Brain pericyte (primary cell): Measurements from ENCODE around the gene TBKBP1.
"Not testable (repeated sequence)": the region's sequence is repeated elsewhere in the genome, so short reads cannot be mapped to it uniquely, and the experiment has no call there.

Source experiments
- DNase-seq: peaks from one replicate; pipeline ENCODE4 v3.0.0-alpha.2; 2012; ENCODE audit warnings: low read depth, low spot score

Gene TBKBP1

DNA sequence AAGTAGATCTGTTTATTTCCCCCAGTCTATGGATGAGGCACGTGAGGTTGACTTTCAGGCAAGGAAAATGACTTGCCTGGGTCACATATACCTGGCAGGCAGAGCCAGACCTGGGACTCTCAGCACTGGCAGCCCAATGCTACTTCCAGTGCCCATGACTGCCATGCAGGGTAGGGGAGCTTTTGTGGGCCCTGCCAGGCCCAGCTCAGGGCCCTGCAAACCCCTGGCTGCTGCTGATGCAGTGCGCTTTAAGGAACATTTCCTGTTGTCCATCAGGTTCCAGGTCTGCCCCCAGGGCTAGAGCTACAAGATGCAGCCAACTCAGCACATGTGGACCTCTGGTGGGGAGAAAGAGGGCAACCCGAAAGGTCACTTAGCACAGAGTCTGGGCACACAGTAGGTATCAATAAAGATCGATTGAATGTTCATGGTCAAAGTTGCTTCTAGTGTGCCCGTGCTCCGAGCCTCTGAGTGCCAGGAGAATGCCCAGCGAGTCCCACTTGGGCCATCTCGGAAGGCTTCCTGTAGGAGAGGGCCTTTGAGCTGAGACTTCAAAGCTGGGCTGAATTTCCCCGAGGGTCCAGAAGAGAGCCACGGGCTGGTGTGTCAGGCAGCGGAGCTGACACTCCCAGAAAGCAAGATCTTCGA is 38.6 kb downstream of the TBKBP1 start:
- DNase-seq = no peak

DNA sequence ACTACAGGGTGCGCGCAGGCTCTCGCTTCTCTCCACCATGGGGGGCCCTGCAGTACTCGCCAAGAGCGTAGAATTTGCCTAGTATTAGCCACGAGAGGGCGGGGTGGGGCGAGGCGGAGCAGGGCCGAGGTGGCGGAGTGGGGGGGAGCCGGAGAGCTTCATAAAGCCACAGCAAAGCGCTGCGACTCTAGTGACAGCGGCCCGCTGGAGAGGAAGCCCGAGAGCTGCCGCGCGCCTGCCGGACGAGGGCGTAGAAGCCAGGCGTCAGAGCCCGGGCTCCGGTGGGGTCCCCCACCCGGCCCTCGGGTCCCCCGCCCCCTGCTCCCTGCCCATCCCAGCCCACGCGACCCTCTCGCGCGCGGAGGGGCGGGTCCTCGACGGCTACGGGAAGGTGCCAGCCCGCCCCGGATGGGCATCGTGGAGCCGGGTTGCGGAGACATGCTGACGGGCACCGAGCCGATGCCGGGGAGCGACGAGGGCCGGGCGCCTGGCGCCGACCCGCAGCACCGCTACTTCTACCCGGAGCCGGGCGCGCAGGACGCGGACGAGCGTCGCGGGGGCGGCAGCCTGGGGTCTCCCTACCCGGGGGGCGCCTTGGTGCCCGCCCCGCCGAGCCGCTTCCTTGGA is 39.2 kb downstream of the TBKBP1 start, which contains the start of gene TBX21:
Gene TBX21 (plus strand): TSS at position 190 of the 627 bp plus-strand sequence. CDS start 219 bp downstream, at position 409.
- no peak for DNase-seq

DNA sequence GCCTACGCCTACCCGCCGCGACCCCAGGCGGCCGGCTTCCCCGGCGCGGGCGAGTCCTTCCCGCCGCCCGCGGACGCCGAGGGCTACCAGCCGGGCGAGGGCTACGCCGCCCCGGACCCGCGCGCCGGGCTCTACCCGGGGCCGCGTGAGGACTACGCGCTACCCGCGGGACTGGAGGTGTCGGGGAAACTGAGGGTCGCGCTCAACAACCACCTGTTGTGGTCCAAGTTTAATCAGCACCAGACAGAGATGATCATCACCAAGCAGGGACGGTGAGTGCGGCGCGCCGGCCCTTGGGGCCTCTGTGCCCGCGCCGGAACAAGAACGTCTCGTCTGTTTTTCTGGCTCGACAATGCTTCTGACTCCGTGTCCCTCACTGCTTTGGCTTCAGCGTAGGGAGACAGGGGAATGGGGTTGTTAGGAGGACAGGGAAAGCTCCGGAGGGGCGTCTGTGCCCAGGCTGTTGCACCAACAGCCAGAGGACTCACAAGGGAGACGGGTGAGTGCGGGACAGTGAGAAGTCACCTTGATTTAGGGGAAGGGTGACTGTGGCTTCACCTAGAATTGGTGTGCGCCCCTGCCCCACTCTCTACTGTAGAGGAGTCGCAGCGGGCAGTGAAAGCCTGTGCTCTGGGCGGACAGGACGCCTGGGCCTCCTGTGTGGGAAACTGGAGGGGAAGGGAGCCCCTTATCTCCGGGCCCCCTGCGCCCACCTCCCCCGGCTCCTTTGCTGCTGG is 39.9 kb downstream of the TBKBP1 start:
- DNase-seq = no peak

DNA sequence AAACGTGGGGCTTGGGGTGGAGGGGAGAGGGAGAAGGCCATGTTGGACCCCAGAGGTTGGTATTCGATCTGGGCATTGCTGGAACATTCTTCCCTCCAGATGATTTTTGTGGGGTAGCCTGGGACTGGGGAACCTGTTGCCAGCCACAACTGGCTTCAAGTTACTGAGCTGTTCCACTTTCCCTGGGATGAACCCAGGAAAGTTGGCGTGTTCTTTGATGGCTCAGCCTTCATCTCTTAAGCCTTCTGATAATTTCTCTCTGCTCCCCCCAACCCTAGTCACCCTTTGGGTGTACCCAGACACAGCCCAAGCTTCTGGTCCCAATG is 41.1 kb downstream of the TBKBP1 start:
- DNase-seq = no peak

DNA sequence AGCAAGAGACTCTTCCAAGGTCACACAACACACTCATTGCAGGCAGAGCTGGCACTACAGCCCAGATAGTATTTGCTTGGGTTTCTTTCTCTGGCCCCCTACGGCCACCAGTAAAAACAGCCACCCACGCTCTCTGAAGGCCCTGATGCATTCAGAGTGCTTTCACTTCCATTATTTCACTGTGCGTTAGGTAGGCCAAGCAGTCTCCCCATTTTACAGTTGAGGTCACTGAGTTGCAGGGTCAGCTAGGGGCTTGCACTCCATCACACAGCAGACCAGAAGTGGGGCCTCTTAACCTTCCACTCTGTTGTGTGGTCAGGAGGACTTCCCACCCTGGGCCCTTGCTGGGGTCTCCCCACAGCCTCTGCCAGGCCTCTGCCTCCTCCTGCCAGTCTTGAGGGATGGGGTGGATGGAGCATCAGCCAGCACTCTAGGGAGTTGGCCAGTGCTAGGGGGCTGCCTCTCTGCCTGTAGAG is 41.6 kb downstream of the TBKBP1 start:
- no peak for DNase-seq

DNA sequence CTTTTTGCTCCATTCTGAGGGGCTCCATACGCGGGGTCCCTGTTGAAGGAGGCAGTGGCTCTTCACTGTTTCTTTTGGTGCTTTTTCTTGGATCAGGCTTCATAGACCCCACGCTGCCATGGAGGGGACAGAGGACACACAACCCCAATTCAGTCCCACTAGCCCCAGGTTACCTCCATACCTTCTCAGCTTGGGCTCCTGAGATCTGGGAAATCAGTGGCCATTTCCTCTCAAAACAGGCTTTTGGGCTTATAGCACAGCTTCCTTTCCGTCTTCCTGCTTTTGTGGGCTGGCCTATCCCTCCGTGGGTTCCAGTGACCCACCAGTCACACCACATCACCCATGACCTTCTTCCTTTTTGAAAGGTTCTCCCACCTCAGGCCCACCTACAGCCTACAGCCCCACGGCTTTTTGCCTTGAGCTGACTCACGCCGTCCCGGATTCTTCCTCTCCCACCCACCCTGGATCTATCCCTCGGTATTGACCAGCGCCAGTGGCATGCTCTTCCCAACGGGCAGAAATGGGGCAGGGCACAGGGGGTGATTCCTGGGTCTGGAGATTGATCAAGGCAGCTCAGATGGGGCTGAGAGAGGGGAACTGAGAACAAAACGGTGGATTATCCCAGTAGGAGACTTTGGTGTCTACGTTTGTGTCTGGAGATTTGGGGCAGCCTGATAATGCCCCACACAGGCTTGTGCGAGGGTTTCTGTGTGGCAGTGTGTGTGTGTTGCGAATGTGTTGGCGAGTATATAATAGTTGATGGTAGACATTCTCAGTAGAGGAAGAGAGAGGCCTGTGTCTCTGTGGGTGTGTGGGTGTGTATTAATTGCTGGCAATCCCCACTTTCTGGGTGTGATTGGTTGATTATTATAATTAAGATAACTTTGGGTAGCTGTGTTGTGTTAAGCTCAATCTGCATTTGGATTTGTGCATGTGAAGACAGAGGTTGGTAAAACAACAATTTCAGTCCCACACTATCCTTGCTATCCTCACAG is 42.8 kb downstream of the TBKBP1 start:
- no peak for DNase-seq

DNA sequence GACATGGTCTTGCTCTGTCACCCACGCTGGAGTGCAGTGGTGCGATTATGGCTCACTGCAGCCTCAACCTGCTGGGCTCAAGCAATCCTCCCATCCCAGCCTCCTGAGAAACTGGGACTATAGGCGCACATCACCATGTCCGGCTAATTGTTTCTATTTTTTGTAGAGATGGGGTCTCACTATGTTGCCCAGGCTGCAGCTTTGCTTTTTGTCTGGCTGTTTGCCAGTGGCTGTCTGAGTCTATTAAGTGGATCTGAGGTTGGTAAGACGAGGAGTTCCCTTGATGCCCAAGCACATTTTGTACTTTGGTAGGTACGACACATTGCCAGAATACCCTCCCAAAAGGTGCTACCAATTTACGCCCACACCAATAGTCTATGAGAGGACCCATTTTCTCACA is 44.2 kb downstream of the TBKBP1 start:
- no peak for DNase-seq

DNA sequence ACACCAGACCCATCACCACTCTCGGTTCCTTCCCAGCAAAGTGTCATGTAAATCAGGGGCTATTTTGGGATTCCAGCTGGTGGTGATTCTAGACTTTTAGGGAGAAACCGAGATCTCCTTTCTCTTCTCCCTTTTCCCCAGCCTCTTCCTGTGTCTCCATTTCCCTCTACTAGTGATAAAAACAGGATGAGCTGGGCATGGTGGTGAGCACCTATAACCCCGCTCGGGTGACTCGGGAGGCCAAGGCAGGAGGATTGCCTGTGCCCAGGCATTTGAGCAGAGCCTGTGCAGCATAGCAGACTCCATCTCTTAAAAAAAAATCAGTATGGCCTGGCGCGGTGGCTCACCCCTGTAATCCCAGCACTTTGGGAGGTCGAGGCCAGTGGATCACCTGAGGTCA is 45.2 kb downstream of the TBKBP1 start:
- no peak for DNase-seq

DNA sequence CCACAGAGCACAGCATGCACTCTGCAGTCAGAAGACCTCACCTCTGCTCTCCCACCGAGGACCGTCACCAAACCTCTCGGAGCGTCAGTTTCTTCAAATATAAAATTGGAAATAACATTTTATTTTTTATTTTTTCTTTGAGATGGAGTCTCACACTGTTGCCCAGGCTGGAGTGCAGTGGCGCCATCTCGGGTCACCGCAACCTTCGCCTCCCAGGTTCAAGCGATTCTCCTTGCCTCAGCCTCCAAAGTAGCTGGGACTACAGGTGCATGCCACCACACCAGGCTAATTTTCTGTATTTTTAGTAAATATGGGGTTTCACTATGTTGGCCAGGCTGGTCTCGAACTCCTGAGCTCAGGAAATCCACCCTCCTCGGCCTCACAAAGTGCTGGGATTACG is 46.0 kb downstream of the TBKBP1 start:
- DNase-seq = not testable (repeated sequence)

DNA sequence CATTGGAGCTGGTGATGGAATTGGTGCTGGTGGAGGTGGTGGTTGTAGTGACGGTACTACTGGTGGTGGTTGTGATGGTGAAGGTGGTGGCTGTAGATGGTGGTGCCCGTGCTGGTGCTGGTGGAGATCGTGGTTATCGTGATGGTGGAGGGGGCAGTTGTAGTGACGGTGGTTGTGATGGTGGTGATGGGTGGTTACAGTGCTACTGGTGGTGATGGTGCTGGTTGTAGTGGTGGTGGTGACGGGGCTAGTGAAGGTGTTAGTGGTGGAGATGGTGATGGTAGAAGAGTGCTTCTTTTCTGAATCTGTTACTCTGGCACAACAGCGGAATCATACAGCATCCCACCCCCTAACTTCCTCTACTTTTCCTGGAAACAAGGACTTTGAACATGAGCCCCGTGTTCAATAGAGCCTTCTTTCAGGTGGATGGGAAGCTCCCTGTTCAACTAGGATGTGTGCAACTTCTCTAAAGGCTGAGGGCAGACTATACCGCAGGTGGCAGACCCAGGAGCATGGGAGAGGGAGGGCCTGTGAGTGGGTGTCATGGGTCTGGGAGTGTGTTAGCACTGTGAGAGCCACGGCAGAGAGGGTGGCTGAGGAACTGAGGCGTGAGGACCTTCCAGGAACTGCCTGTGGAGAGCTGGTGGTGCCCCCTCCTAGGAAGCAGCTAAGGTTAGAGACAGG is 47.3 kb downstream of the TBKBP1 start:
- no peak for DNase-seq

DNA sequence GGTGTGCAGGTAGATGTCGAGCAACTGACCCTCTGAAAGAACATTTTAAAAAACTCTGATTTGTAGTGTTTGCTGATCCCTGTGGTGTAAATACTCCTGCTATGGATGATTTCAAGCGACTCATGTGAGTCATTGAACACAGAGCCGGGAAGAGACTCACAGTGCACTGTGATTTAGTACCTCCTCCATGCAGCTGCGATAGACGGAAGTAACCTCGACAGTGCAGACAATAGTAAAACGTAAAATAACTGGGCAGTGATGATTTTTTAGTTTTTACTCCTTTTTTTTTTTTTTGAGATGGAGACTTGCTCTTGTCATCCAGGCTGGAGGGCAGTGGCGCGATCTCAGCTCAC is 47.8 kb downstream of the TBKBP1 start:
- no peak for DNase-seq

DNA sequence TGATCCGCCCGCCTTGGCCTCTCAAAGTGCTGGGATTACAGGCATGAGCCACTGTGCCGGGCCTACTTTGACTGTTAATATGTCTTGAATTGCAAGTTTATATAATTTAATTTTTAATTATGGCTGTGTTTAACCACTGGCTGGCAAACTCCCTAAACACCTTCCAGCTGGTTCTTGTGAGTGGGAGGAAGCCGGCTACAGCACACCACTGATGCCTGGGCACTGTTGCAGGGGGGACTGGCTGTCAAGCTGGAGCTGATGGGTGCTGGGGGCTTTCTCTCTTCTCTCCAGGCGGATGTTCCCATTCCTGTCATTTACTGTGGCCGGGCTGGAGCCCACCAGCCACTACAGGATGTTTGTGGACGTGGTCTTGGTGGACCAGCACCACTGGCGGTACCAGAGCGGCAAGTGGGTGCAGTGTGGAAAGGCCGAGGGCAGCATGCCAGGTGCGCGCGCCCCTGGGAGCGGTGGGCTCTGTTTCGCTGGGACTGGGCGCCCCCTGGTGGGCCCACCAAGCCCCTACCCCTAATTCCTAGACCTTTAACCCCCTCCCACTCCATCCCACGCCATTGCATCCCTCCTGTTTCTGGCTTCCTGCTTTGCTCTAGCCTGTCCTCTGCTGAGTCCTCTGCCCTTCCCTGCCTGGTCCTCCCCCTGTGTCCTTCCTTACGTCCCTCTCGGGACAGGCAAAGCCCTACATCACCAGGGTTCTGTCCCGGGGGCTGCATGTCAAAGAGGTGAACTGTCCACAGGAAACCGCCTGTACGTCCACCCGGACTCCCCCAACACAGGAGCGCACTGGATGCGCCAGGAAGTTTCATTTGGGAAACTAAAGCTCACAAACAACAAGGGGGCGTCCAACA is 48.6 kb downstream of the TBKBP1 start:
- no peak for DNase-seq

DNA sequence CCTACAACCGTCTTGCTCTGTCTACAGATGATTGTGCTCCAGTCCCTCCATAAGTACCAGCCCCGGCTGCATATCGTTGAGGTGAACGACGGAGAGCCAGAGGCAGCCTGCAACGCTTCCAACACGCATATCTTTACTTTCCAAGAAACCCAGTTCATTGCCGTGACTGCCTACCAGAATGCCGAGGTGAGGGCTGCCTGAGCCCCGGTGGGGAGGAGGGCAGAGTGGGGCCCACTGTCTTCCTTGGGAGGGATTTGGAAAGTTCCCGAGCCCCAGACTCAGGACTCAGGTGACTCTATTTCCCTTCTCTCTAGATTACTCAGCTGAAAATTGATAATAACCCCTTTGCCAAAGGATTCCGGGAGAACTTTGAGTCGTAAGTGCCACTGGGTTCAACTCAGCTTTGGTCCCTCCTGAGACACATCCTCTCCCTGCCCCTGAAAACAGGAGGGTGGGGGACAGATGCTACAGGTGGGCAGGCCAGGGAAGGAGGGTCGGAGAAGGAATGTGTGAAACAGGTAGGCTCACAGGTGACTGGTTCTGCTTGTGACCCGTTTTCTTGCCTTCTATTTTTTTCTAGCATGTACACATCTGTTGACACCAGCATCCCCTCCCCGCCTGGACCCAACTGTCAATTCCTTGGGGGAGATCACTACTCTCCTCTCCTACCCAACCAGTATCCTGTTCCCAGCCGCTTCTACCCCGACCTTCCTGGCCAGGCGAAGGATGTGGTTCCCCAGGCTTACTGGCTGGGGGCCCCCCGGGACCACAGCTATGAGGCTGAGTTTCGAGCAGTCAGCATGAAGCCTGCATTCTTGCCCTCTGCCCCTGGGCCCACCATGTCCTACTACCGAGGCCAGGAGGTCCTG is 50.4 kb downstream of the TBKBP1 start:
- DNase-seq = no peak

DNA sequence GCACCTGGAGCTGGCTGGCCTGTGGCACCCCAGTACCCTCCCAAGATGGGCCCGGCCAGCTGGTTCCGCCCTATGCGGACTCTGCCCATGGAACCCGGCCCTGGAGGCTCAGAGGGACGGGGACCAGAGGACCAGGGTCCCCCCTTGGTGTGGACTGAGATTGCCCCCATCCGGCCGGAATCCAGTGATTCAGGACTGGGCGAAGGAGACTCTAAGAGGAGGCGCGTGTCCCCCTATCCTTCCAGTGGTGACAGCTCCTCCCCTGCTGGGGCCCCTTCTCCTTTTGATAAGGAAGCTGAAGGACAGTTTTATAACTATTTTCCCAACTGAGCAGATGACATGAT is 51.0 kb downstream of the TBKBP1 start:
- DNase-seq = no peak

DNA sequence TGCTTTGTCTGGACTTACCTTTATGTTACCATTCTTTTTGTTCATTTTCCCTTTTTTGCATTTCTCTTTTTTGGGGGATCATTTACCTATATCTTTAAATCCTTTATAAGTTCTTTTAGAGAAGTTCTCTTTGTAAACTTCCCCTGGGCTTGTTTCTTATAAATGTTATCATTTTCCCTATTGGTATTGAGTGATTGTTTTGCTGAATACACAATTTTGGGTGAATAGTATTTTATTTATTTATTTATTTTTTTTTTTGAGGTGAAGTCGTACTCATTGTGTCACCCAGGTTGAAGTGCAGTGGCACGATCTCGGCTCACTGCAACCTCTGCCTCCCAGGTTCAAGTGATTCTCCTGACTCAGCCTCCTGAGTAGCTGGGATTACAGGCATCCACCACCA is 57.5 kb downstream of the TBKBP1 start:
- DNase-seq = no peak

DNA sequence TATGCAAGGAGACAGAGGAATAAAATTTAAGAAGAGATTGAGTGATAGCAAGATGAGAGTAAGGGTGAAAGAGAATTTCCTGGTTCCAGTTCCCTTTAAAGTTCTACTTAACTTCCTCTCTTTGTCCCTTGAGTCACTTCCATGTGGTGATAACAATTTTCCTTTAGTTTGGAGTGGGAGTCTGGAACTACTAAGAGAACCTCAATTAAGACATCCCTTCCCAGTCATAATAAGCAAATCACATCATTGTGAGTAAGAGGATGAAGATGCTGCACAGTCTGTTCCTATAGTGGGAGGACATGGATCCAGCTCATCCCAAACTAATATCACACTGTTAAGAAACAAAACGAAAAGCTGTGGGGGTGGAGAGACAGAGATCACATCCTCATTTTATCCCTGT is 63.4 kb downstream of the TBKBP1 start:
- no peak for DNase-seq

DNA sequence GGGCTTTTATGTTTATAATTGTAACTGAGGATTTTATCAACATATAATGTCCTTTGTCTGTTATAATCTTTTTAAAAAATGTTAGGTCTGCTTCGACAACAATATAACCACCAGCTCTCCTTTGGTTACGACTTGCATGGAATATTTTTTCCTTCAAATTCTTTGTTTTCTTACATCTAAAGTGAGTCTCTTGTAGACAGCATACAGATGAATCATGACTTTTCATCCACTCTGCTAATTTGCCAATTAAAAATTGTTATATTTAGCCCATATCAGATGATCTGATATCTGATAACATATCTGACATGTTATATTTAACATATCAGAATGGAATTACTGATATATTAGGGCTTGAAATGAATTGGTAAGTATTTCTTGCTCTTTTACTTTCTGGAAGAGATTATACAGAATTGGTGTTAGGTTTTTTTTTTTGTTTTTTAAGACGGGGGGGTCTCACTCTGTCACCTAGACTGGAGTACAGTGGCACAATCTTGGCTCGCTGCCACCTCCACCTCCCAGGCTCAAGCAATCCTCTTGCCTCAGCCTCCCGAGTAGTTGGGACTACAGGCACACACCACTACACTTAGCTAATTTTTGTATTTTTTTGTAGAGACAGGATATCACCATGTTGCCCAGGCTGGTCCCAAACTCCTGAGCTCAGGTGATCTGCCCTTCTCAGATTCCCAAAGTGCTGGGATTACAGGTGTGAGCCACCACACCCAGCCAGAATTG is 66.6 kb downstream of the TBKBP1 start:
- no peak for DNase-seq
